IPS DF 19.7 (cell line): Measurements from ENCODE around the gene PLEKHO2.
A peak's percentile ranks its signal among the peaks of the same experiment; 100 is the strongest.

Source experiments
- DNase-seq: peaks from one replicate; pipeline ENCODE4 v3.0.0-alpha.2; 2013; ENCODE audit warnings: low read depth, low spot score

PLEKHO2 gene

DNA sequence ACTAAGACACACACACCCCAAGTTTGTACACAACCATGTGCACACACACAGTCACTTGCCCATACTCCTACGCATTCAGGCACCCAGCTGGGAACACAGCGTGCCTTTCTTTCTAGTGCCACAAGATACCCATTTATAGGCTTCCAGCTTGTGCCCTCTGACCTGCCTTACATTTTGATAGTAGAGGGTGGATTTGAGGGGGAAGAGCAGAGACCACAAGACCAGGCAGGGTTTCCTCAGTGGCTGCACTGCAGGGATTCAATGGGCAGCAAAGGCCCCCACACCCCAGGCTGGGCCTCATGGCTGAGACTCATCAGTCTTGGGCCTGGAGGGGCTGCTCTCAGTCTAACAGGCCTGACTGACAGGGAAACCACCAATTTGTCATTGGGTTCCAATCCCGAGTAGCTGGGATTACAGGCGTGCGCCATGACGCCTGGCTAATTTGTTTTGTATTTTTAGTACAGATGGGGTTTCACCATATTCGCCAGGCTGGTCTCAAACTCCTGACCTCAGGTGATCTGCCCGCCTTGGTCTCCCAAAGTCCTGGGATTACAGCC lies 51.2 kb downstream of the PLEKHO2 start:
- DNase-seq, result no peak

DNA sequence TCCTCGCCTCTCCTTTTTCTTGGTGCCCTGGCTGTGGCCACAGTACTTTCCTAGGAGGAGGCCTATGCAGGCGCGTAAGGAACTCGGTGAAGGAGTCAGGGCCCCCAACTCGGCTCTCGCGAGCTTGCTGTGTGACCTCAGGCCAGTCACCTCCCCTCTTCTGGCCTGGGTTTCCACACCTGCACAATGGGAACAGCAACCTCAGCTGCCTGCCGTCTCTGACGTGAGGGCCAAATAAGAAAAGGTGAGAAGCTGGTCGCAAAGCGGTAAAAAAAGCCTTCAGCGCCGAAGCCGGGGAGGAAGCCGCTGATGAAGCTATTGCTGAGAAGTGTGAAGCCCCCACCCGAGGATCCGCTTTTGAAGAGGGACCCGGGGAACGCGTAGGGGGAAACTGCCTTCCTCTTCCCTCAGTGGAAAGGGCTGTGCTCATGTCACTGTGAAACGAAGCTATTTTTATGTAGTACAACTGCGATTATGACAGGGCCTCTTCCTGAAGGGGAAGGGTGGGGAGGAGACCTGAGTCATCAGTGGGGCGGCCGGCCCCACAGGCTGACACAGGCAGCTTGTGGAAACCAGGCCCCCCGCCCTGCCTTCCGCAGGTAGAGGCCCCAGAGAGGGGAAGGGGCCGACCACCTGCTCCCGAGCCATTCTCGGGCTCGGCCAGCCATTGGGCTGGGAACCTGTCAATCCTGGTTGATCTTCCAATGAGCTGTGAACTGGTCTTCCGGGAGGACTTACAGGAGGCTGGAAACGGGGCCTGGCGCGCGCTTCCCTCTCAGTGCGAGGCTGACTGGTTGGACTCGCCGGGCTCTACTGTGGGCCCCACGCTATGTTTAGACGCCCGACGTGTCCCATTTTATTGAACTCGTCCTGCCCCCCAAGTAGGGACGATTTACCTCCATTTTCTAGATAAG lies 52.0 kb downstream of the PLEKHO2 start:
- DNase-seq, result peak; percentile 96

DNA sequence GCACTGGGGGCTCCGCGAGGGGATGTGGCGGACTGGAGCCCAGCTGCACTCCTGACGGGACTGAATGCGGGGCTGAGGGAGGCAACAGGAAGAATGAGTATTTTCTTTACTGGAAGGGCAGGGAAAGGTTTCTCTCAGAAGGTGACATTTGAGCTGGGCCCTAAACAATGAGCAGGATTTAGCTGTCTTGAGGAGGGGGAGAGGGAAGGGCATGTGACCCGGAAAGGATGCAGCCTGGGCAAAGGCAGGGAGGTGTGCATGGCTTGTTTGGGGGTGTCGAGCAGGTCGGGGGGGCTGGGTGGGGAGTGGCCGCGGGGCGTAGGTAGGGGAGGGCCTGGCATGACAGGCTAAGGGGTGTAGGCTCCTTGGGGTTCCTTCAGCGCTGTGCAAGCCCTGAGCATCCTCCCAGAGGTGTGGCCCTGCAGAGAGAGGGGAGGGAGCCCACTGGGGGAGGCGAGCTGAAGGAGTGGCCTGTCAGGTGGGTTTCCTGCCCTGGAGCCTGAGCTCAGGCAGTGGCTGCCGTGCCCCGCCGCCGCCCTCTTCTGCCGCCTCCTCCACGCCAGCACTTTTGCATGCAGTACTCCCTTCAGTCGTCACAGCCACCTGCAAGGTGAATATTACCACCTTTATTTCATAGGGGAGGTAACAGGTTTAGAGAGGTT lies 52.8 kb downstream of the PLEKHO2 start:
- DNase-seq, result no peak

- DNase-seq, result no peak
These were observed 53.8 kb downstream of the PLEKHO2 start for GRCh38 chr15:64895285-64896065.

DNA sequence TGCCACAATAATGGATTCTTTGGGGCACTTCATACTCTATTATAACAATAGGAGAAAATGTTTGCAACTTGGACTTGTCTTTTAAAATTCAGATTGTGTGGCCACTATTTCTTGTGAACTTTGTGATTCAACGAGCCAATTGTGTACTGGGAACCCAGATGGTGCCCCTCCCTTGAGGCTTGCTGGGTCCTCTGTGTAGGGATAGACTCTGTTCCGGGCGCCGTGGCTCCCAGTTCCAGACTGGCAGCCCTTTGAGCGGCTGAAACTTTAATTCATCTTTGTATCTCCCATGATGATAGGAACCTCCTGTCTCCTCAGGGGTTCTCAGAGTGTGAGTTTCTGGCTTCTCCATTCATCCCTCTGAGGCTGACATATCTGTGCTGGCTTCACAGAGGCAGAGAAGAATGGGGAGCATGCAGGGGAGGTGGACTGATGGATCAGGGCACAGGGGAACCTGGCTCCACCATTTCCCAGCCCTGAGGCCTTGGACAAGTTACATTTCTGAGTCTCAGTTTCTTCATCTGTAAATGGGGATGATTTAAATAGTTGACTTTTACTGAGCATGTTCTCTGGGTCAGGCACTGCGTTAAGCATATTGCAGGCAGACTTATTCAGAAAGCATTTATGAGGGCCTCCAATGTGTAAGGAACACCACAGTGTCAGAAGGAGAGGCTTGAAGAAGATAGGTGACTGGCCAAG lies 54.8 kb downstream of the PLEKHO2 start:
- DNase-seq, result no peak

DNA sequence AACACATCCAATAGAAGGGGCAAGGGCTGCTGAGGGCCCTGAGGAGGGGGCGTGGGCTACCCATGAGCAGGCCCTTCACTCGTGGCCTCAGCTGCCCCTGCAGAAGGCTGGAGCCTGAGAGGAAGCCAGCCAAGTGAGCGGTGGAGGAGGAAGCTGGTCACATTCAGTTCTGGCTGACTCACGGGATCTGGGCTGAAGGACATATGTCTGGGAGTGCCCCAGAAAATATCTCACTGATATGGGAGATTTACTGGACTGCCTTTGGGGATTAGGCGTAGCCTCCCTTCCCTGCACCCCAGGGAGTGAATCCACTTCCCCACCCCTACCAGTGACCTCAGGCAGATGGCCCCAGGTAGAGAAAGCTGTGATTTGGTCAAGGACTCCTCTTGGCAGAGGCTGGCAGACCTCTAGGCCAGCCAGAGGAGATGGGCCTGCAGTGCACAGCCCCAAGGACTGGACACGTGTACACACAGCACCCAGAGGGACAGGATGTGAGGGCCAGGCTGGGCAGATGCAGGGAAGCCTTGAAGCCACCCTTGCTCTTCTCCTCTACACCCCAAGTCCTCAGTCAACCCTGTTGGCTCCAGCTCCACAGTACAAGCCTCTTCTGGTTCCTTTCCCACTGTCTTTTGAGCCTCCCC lies 55.8 kb downstream of the PLEKHO2 start:
- no peak for DNase-seq

GRCh38 chr15:64898406-64898805 lies 56.7 kb downstream of the PLEKHO2 start:
- no peak for DNase-seq

DNA sequence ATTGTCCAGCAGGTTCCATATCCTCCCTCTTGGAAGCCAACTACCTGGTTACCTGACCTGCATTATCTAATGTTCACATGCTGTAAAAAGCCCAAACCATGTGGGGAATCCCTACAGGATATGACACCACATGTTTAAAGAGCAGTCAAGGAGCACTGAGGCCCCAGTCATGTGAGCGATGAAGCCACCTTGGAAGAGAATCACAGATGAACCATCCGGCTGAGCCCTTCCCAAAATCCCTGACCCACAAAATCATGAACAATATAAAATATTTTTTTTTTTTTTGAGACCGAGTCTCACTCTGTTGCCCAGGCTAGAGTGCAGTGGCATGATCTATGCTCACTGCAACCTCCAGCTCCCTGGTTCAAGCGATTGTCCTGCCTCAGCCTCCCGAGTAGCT lies 59.4 kb downstream of the PLEKHO2 start:
- DNase-seq, result no peak

DNA sequence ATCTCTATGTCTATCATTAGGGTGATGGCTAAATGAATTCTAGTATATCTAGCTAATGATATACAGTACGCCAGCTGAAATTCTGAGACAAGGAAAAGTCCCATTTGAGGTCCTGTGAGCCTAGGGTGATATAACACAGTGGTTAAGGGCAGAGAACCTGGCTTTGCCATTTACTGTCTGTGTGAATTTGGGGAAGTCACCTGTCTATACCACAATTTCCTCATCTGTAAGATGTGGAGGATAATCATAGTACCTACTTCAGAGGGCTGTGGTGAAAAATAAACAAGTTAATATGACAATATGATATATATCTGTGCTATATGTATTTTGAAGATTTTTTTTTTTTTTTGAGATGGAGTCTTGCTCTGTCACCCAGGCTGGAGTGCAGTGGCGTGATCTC lies 60.2 kb downstream of the PLEKHO2 start:
- DNase-seq, result no peak

DNA sequence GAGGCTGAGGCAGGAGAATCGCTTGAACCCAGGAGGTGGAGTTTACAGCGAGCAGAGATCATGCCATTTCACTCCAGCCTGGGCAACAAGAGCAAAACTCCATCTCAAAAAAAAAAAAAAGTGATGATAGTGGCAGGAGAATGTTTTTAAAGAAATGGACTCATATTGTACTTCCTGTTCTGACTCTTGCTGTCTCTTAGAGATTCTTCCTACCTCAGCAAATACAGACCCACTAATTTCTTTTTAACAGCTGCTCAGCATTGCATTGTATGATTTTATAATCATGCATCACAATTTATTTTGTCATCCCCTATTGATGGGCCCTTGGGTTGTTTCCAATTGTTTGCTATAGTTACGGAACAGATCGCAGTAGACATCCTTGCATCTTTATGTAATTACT lies 61.1 kb downstream of the PLEKHO2 start:
- DNase-seq, result no peak

DNA sequence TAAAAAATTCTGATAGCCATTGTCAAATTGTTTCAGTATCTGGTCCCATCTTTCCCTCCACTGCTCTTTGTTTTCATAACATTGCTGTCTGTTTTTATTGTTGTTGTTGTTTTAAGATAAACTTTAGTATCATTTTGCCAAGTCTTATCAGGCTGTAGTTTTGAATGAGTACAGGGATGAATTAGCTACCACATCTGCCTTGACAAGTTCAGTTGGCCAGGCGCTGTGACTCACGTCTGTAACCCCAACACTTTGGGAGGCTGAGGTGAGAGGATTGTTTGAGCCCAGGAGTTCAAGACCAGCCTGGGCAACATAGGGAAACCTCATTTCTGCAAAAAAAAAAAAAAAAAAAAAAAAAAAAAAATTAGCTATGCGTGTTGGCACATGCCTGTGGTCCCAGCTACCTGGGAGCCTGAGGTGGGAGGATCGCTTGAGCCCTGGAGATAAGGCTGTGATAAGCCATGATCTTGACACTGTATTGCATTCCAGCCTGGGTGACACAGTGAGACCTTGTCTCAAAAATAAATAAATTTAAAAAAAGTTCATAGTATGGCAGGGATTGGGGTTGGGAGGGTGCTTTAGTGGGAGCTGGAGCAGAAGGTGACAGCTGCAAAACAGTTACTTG lies 61.7 kb downstream of the PLEKHO2 start:
- no peak for DNase-seq

GRCh38 chr15:64904189-64904588 lies 62.5 kb downstream of the PLEKHO2 start:
- DNase-seq, result no peak

DNA sequence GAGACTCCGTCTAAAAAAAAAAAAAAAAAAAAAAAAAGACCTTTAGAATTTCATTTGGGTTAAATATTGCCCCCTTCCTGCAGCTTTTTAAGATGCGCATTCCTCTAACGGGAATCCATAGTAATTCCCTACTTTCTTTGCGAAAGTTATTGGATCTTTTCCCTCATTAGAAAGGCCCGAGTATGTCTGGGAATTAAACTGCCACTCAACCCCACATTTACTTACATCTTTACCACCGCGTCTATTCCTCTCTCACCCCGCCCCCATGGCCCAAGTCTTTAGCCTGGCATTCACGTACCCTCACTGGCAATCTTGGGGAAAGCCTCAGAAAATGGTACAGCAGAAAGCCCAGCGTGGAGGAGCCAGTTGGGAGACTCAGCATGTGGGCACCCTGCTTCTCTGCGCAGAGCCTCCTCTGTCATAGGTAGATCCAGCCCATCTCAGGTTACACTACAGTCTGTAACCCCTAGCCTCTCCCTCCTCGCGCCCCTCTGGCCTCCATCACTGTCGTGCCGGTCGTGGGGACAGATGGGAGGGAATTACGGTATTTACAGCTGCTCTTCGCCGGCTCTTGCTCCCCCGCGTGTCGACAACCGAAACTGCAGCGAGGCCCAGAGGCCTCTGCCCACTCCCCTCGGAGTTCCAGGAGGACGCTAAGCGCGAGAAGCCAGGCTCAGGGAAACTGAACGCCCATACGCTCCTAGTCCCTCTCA lies 63.6 kb downstream of the PLEKHO2 start:
- DNase-seq, result peak; percentile 95

DNA sequence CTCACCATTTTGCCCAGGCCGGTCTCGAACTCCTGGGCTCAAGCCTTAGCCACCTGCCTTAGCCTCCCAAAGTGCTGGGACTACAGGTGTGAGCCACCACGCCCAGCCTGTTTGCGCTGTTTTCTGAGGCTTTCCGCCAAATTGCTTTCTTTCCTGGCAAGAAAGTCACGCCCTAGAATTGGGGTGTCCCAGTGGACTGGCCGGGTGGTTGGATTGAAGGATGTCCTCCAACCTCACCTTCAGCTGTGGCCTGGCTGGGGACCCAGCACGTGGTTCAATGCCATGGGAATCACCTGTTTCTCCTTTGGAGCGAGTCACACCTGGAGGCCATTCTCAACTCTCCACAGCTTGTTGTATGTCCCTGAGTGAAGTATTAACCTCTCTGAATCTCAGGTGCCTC lies 64.2 kb downstream of the PLEKHO2 start:
- DNase-seq, result no peak

DNA sequence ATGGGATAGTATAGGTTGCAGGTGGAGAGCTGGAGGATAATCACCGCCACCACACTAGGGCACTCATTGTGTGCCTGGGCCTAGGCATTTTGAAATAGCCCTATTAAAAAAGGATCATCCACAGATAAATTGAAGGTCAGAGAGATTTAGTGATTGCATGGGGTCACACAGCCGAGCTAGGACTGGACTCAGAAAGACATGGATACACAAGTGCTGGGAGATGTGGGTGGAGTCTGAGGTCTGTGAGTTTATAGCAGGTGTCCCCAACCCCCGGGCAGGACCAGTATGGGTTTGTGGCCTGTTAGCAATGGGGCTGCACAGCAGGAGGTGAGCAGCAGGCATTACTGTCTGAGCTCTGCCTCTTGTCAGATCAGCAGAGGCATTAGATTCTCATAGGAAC lies 64.7 kb downstream of the PLEKHO2 start:
- DNase-seq, result no peak

DNA sequence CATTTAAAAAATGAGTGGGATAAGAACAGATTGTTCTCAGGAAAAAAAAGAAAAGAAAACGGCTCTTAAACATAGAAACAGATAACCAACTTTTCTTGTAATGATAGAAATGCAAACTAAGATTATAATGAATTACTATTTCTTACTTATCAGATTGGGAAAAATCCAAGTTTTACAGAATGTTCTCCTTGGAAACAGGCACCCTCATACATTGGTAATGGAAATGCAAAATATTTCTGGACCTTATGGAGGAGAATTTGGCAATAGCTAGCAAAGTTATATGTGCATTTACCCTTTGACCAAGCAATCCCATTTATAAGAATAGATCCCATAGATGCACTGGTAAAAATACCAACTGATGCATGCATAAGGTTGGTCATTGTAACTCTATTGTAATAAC lies 66.3 kb downstream of the PLEKHO2 start:
- DNase-seq, result no peak

- no peak for DNase-seq
These were observed 67.8 kb downstream of the PLEKHO2 start for GRCh38 chr15:64909546-64909945.

DNA sequence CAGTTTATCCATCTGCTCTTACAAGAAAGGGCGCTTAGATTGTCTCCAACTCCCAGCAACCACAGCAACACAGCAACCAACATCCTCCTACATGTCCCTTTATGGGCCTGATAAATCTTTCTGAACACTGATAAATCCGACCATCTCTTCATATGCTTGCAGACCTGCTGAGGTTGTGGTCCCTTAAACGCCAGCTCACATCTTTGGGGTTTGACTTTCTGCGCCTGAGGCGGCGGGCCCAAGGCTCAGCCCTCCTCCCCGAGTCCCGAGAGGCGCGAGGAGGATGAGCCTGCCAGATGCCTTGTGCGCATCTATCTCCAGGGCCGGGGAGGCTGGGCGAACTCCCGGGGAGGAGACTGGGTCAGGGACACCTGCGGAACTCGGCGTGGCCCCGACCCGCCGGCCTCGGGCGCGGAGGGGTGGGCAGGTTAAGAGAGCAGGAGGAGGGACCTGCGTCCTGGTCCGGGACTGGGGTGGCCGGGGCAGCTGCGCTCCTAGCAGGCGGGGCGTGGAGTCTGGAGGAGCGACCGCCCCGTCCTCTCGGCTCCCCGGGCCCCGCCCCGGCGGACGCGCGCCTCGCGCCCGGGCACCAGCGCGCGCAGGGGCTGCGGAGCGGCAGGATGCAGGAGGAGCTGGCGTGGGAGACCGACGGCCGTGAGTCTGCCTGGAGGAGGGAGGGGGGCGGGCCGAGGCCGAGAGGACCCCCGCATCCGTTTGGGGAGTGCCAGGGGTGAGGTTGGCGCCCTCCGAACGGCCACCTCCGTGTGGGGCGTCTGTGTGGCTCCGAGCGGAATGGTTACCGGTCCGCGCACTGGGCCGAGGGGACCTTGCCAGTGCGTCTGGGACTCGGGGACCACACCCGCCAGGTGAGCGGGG lies 69.8 kb downstream of the PLEKHO2 start, which contains the start of gene ANKDD1A:
Gene ANKDD1A (plus strand): TSS at position 592 of the 876 bp plus-strand sequence. CDS start 29 bp downstream, at position 621.
- no peak for DNase-seq
